CD8-positive, alpha-beta memory T cell (primary cell): ENCODE results near the gene PUM1. TPM values are rescaled to one million over a fixed set of nuclear protein-coding genes. Genes with fewer than 3 reads are reported as not detected.

Source experiments
- CTCF ChIA-PET: fragments of 350-600 bp; sonication (Branson Sonifier 250); formaldehyde crosslinking; loops from one replicate; lab custom pipeline; 2021; ENCODE audit warnings: antibody characterized with exemption; lab: Charles Lee
- POLR2A ChIA-PET: fragments of 350-600 bp; sonication (Branson Sonifier 250); formaldehyde crosslinking; loops from one replicate; lab custom pipeline; 2021; ENCODE audit warnings: antibody characterized with exemption; lab: Charles Lee
- DNase-seq, 5 donors: peaks; one replicate each; pipeline versions ENCODE4 v3.0.0 to v3.0.0-alpha.2; 2020 to 2022; ENCODE audit warnings: mixed read lengths in 1 of 5
- H3K27ac ChIP-seq: one replicate; pipeline ENCODE4 v1.7.0; 2013; ENCODE audit warnings: low read depth, mild to moderate bottlenecking, low read length, moderate library complexity
- H3K27me3 ChIP-seq: 2 replicates; pipeline ENCODE4 v1.7.0; 2013; ENCODE audit warnings: low read length, mild to moderate bottlenecking; ENCODE audit not compliant: insufficient read depth, poor library complexity, severe bottlenecking
- H3K36me3 ChIP-seq: 2 replicates; pipeline ENCODE4 v1.7.0; 2013; ENCODE audit warnings: mild to moderate bottlenecking, low read length, moderate library complexity; ENCODE audit not compliant: insufficient read depth
- H3K4me1 ChIP-seq: 2 replicates; pipeline ENCODE4 v1.7.0; 2013; ENCODE audit warnings: mild to moderate bottlenecking, low read length, moderate library complexity; ENCODE audit not compliant: insufficient read depth
- H3K4me3 ChIP-seq: 2 replicates; pipeline ENCODE4 v1.7.0; 2013; ENCODE audit warnings: mild to moderate bottlenecking, low read length
- H3K9me3 ChIP-seq: 2 replicates; pipeline ENCODE4 v1.7.0; 2013; ENCODE audit warnings: mild to moderate bottlenecking, low read length
- H3K27ac Mint-ChIP-seq, 8 donors: one replicate each; pipeline ENCODE4 v1.8.0; 2020 to 2021; ENCODE audit warnings: mixed read lengths in 8 of 8, mild to moderate bottlenecking in 6 of 8, inconsistent platforms in 3 of 8, moderate library complexity in 3 of 8
- H3K27me3 Mint-ChIP-seq, 2 donors: one replicate each; pipeline ENCODE4 v1.8.0; 2020 to 2021; ENCODE audit warnings: mixed read lengths in 2 of 2, mild to moderate bottlenecking in 1 of 2, moderate library complexity in 1 of 2
- H3K36me3 Mint-ChIP-seq, 3 donors: one replicate each; pipeline ENCODE4 v1.8.0; 2020 to 2021; ENCODE audit warnings: mixed read lengths in 3 of 3, inconsistent platforms in 1 of 3, mild to moderate bottlenecking in 1 of 3
- H3K4me1 Mint-ChIP-seq, 3 donors: one replicate each; pipeline ENCODE4 v1.8.0; 2020 to 2021; ENCODE audit warnings: mixed read lengths in 3 of 3, inconsistent platforms in 1 of 3, mild to moderate bottlenecking in 1 of 3
- H3K4me3 Mint-ChIP-seq, 7 donors: one replicate each; pipeline ENCODE4 v1.8.0; 2020 to 2021; ENCODE audit warnings: mixed read lengths in 7 of 7, mild to moderate bottlenecking in 6 of 7, moderate library complexity in 4 of 7, inconsistent platforms in 2 of 7
- H3K9me3 Mint-ChIP-seq, 5 donors: one replicate each; pipeline ENCODE4 v1.8.0; 2020 to 2022; ENCODE audit warnings: mixed read lengths in 5 of 5, mild to moderate bottlenecking in 3 of 5, moderate library complexity in 2 of 5, inconsistent platforms in 1 of 5
- polyA plus RNA-seq: library from polyadenylated mRNA; unstranded; fragments of 300-500 nt; fragmentation: Illumina TruSeq; gene quantifications from one replicate; pipeline ENCODE4 v1.2.3, GENCODE V29; 2021
- total RNA-seq, 2 experiments: library from RNA; stranded (reverse); gene quantifications; one replicate each; pipeline ENCODE4 v1.2.3, GENCODE V29; 2021

The PUM1 gene
- total and polyA plus RNA-seq, 3 experiments from 2014 or later, result 99.8 to 127 (median 113) TPM

- Histone ChIP-seq H3K4me1 (peaks cover 1% of the 10 kb centered on the region), H3K27ac (no peak overlapping the region), H3K4me3 (no peak overlapping the region), H3K36me3 (no peaks in the 10 kb centered on the region), H3K27me3 (no peaks in the 10 kb centered on the region), H3K9me3 (no peaks in the 10 kb centered on the region)
- DNase-seq, result no peak
- H3K36me3 Mint-ChIP-seq, result no peaks in the 10 kb centered on the region
- CTCF ChIA-PET, result interaction anchor here (1.4 to 2.4 kb wide), 2 partner anchors 107 to 113 kb away, joined by 3 to 10 read pairs; no protein-coding TSS in a partner anchor
- H3K4me1 Mint-ChIP-seq, result peaks cover 1 to 7% (median 2%) of the 10 kb centered on the region in 3 donors
- H3K4me3 Mint-ChIP-seq, result no peak overlapping the region
- POLR2A ChIA-PET, result no interaction called here
- H3K27ac Mint-ChIP-seq, result no peak overlapping the region
- peaks cover 2 to 12% of the 10 kb centered on the region in 2 donors for H3K27me3 Mint-ChIP-seq
- H3K9me3 Mint-ChIP-seq, result no peaks in the 10 kb centered on the region
Observed at GRCh38 chr1:30914587-30914922, 151.0 kb downstream of the PUM1 start.

- no peak overlapping the region for H3K4me3 ChIP-seq
- DNase-seq, result no peak
- no peaks in the 10 kb centered on the region for H3K9me3 ChIP-seq
- H3K36me3 ChIP-seq, result no peaks in the 10 kb centered on the region
- Mint-ChIP-seq H3K4me3 (no peak overlapping the region), H3K9me3 (no peaks in the 10 kb centered on the region), H3K4me1 (peaks cover 8 to 11% (median 8%) of the 10 kb centered on the region in 3 donors), H3K36me3 (no peaks in the 10 kb centered on the region), H3K27ac (peak overlapping the region in 1 of 8 donors; percentile 23), H3K27me3 (peaks cover 9 to 18% of the 10 kb centered on the region in 2 donors)
- no peaks in the 10 kb centered on the region for H3K27me3 ChIP-seq
- no peak overlapping the region for H3K27ac ChIP-seq
- peaks cover 7% of the 10 kb centered on the region for H3K4me1 ChIP-seq
- CTCF ChIA-PET, result interaction anchor here (1.4 to 3.8 kb wide), 3 partner anchors 105 to 111 kb away, joined by 3 to 45 read pairs (median 10); no protein-coding TSS in a partner anchor
- POLR2A ChIA-PET, result no interaction called here
Observed at GRCh38 chr1:30912913-30913652, 152.4 kb downstream of the PUM1 start.

- peaks cover 8% of the 10 kb centered on the region for H3K27me3 ChIP-seq
- no peak for DNase-seq
- peaks cover 15% of the 10 kb centered on the region for H3K4me1 ChIP-seq
- H3K9me3 Mint-ChIP-seq, result no peaks in the 10 kb centered on the region
- peaks cover 16 to 25% of the 10 kb centered on the region in 2 donors for H3K27me3 Mint-ChIP-seq
- no peaks in the 10 kb centered on the region for H3K36me3 Mint-ChIP-seq
- CTCF ChIA-PET, result interaction anchor here (0.6 to 3.8 kb wide), 2 partner anchors 109 to 240 kb away, joined by 3 to 45 read pairs; no protein-coding TSS in a partner anchor
- no peak overlapping the region for H3K4me3 ChIP-seq
- H3K4me1 Mint-ChIP-seq, result peaks cover 13 to 18% (median 14%) of the 10 kb centered on the region in 3 donors
- no peaks in the 10 kb centered on the region for H3K9me3 ChIP-seq
- POLR2A ChIA-PET, result no interaction called here
- no peak overlapping the region for H3K27ac ChIP-seq
- peak overlapping the region in 1 of 8 donors; percentile 22 for H3K27ac Mint-ChIP-seq
- no peak overlapping the region for H3K4me3 Mint-ChIP-seq
- no peaks in the 10 kb centered on the region for H3K36me3 ChIP-seq
Observed at GRCh38 chr1:30912224-30912623, 153.3 kb downstream of the PUM1 start.

GRCh38 chr1:30911059-30911954 lies 154.2 kb downstream of the PUM1 start:
- H3K27me3 Mint-ChIP-seq, result peaks cover 20 to 30% of the 10 kb centered on the region in 2 donors
- Histone ChIP-seq H3K4me3 (no peak overlapping the region), H3K4me1 (peaks cover 15% of the 10 kb centered on the region), H3K27me3 (peaks cover 15% of the 10 kb centered on the region), H3K36me3 (no peaks in the 10 kb centered on the region), H3K9me3 (no peaks in the 10 kb centered on the region), H3K27ac (no peak overlapping the region)
- ChIA-PET POLR2A (no interaction called here), CTCF (interaction anchor here (0.6 to 3.8 kb wide), 7 partner anchors 29 to 241 kb away, joined by 3 to 45 read pairs (median 3); no protein-coding TSS in a partner anchor)
- H3K36me3 Mint-ChIP-seq, result no peaks in the 10 kb centered on the region
- peak overlapping the region in 3 of 8 donors; percentile 9 to 38 (median 29) for H3K27ac Mint-ChIP-seq
- peak overlapping the region in 3 of 7 donors; percentile 11 to 75 (median 59) for H3K4me3 Mint-ChIP-seq
- H3K9me3 Mint-ChIP-seq, result no peaks in the 10 kb centered on the region
- DNase-seq, result peak in 4 of 5 donors; percentile 19 to 64 (median 23)
- peaks cover 14 to 19% (median 15%) of the 10 kb centered on the region in 3 donors for H3K4me1 Mint-ChIP-seq

- peaks cover 14 to 19% (median 19%) of the 10 kb centered on the region in 3 donors for H3K4me1 Mint-ChIP-seq
- Histone ChIP-seq H3K27ac (no peak overlapping the region), H3K4me3 (no peak overlapping the region), H3K4me1 (peaks cover 15% of the 10 kb centered on the region), H3K9me3 (no peaks in the 10 kb centered on the region), H3K36me3 (no peaks in the 10 kb centered on the region), H3K27me3 (peaks cover 15% of the 10 kb centered on the region)
- H3K4me3 Mint-ChIP-seq, result peak overlapping the region; percentile 77 to 93 (median 82)
- CTCF ChIA-PET, result interaction anchor here (2.0 to 3.8 kb wide), 2 partner anchors 107 to 127 kb away, joined by 7 to 45 read pairs; no protein-coding TSS in a partner anchor
- H3K36me3 Mint-ChIP-seq, result no peaks in the 10 kb centered on the region
- peak overlapping the region in 2 of 8 donors; percentile 64 to 78 for H3K27ac Mint-ChIP-seq
- peaks cover 24 to 42% of the 10 kb centered on the region in 2 donors for H3K27me3 Mint-ChIP-seq
- DNase-seq, result peak in 1 of 5 donors; percentile 44
- POLR2A ChIA-PET, result no interaction called here
- no peaks in the 10 kb centered on the region for H3K9me3 Mint-ChIP-seq
Observed at GRCh38 chr1:30909365-30910068, 156.0 kb downstream of the PUM1 start.

GRCh38 chr1:30908696-30909364 lies 156.7 kb downstream of the PUM1 start, which contains the start of gene SDC3:
TSS of gene SDC3 (minus strand) at chr1:30908758. CDS start at chr1:30908586, 172 bp downstream.
- peak within 1 kb of the TSS; percentile 31 for H3K27ac ChIP-seq
- peak within 1 kb of the TSS; percentile 23 for H3K4me3 ChIP-seq
- H3K27me3 Mint-ChIP-seq, result peaks cover 26 to 45% of the 10 kb centered on the region in 2 donors
- ChIA-PET POLR2A (no interaction called here), CTCF (no interaction called here)
- no peaks in the 10 kb centered on the region for H3K36me3 Mint-ChIP-seq
- H3K4me1 Mint-ChIP-seq, result peaks cover 14 to 19% (median 19%) of the 10 kb centered on the region in 3 donors
- H3K27ac Mint-ChIP-seq, result peak within 1 kb of the TSS in 7 of 8 donors; percentile 29 to 89 (median 66)
- H3K27me3 ChIP-seq, result peaks cover 15% of the 10 kb centered on the region
- DNase-seq, result peak in 1 of 5 donors; percentile 36
- H3K4me1 ChIP-seq, result peaks cover 15% of the 10 kb centered on the region
- H3K4me3 Mint-ChIP-seq, result peak within 1 kb of the TSS; percentile 83 to 93 (median 84)
- H3K9me3 Mint-ChIP-seq, result no peaks in the 10 kb centered on the region
- H3K9me3 ChIP-seq, result no peaks in the 10 kb centered on the region
- H3K36me3 ChIP-seq, result no peaks in the 10 kb centered on the region

GRCh38 chr1:30908316-30908695 lies 157.2 kb downstream of the PUM1 start:
- no peak overlapping the region for H3K4me3 ChIP-seq
- Mint-ChIP-seq H3K36me3 (no peaks in the 10 kb centered on the region), H3K4me3 (no peak overlapping the region), H3K27me3 (peaks cover 26 to 46% of the 10 kb centered on the region in 2 donors), H3K27ac (no peak overlapping the region), H3K4me1 (peaks cover 14 to 19% (median 19%) of the 10 kb centered on the region in 3 donors), H3K9me3 (no peaks in the 10 kb centered on the region)
- CTCF ChIA-PET, result no interaction called here
- peaks cover 15% of the 10 kb centered on the region for H3K27me3 ChIP-seq
- H3K27ac ChIP-seq, result no peak overlapping the region
- POLR2A ChIA-PET, result no interaction called here
- H3K36me3 ChIP-seq, result no peaks in the 10 kb centered on the region
- H3K9me3 ChIP-seq, result no peaks in the 10 kb centered on the region
- H3K4me1 ChIP-seq, result peaks cover 15% of the 10 kb centered on the region
- peak in 1 of 5 donors; percentile 37 for DNase-seq
